Fibroblast of peridontal ligament (primary cell): ENCODE results near the gene BEND7.
"Not testable (repeated sequence)": the region's sequence is repeated elsewhere in the genome, so short reads cannot be mapped to it uniquely, and the experiment has no call there.

Experiments used
- DNase-seq: peaks from one replicate; pipeline ENCODE4 v3.0.0-alpha.2; 2010; ENCODE audit errors: extremely low read depth

Gene BEND7

GRCh38 chr10:13420532-13421307 is 108.1 kb downstream of the BEND7 start:
- DNase-seq, result no peak

GRCh38 chr10:13417459-13418126 is 111.2 kb downstream of the BEND7 start:
- no peak for DNase-seq

DNA sequence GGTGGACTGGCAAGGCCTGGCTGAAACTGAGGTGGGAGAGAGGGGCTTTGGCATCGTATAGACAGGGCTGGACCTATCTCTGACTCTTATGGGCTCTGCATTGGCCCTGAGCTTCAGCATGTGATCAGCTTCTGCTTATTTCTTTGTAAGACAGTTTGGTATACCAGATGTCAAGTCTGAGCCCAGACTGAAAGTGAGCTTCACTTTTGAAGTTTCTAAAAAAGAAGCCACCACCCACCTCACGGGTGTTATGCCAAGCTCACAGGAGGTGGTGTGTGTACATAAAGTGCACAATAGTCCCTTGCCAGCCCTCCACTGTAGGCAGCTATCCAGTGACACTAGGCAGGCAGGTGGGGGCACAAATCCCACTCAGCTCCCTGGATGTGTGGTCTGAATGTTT is 112.1 kb downstream of the BEND7 start:
- DNase-seq, result no peak

- peak; percentile 17 for DNase-seq
Observed at GRCh38 chr10:13414855-13415254, 114.0 kb downstream of the BEND7 start.

GRCh38 chr10:13414137-13414536 is 114.7 kb downstream of the BEND7 start:
- no peak for DNase-seq

- DNase-seq, result no peak
Observed at GRCh38 chr10:13412894-13413293, 115.9 kb downstream of the BEND7 start.

GRCh38 chr10:13404791-13405190 is 124.0 kb downstream of the BEND7 start:
- DNase-seq, result no peak

DNA sequence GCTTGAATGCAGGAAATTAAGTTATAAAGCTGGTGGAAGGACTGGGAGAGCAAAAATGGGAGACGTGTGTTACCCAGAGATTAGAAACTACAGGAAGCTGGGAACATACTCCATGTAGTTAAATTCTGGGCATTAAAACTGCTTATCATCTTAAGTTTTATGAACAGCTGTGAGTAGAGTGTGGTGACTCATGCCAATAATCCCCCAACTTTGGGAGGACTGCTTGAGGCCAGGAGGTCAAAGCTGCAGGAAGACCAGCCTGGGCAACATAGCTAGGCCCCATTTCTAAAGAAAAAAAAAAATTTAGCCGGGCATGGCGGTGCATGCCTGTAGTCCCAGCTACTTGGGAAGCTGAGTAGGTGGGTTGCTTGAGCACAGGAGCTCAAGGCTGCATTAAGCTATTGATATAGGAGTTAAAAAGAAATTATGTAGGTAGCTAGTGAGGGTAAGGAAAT is 124.5 kb downstream of the BEND7 start:
- DNase-seq, result no peak

GRCh38 chr10:13403426-13403825 is 125.4 kb downstream of the BEND7 start:
- DNase-seq, result not testable (repeated sequence)

- no peak for DNase-seq
Observed at GRCh38 chr10:13402021-13402420, 126.8 kb downstream of the BEND7 start.

DNA sequence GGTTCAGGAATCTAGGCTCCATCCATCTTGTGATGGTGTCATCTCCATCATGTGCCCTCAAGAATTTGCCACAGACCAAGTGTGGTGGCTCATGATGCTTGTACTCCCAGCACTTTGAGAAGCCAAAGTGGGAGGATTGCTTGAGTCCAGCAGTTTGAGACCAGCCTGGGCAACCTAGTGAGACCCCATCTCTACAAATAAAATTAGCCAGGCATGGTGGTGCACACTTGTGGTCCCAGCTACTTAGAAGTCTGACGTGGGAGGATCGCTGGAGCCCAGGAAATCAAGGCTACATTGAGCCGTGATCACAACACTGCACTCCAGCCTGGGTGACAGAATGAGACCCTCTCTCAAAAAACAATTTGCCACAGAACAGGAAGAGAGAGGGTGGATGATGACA is 127.7 kb downstream of the BEND7 start:
- DNase-seq, result no peak

- no peak for DNase-seq
Observed at GRCh38 chr10:13400196-13400965, 128.4 kb downstream of the BEND7 start.

GRCh38 chr10:13399752-13400151 is 129.1 kb downstream of the BEND7 start:
- no peak for DNase-seq

GRCh38 chr10:13399236-13399635 is 129.6 kb downstream of the BEND7 start:
- no peak for DNase-seq

DNA sequence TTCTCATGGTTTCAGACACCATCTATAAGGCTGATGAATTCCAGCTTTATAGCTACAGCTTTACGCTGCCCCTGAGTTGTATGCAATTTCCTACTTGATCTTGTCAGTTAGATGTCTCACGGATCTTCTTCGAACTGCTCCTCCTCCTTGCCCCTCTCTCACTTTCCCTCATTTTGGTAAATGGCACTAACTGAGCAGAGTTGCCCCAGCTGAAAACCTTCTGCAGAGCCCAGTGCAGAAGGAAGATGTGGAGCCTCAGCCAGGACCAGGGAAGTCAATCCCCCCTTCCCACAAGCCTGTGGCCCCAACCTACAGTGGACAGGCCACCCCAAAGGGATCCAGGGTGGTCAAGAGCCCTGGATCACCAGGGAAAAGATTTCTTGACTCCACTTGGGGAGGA is 131.8 kb downstream of the BEND7 start:
- DNase-seq, result no peak

DNA sequence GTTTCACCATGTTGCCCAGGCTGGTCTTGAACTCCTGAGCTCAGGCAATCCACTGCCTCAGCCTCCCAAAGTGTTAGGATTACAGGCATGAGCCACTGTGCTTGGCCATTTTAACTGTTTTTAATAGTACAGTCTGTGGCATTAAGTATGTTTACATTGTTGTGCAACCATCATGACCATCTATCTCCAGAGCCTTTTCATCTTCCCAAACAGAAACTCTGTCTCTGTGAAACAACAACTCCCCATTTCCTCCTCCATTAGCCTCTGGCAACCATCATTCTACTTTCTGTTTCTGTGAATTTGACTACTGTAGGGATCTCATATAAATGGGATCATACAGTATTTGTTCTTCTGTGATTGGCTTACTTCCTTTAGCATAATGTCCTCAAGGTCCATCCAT is 132.4 kb downstream of the BEND7 start:
- no peak for DNase-seq

GRCh38 chr10:13395540-13395939 is 133.3 kb downstream of the BEND7 start:
- no peak for DNase-seq

GRCh38 chr10:13393640-13394039 is 135.2 kb downstream of the BEND7 start:
- DNase-seq, result no peak

- DNase-seq, result no peak
Observed at GRCh38 chr10:13392701-13393100, 136.1 kb downstream of the BEND7 start.
